Epithelial cell of esophagus (primary cell): ENCODE data around the gene ARID5B.

Experiments used
- DNase-seq: peaks from one replicate; pipeline ENCODE4 v3.0.0; 2010; ENCODE audit warnings: low read depth
- H3K4me3 ChIP-seq: 2 replicates; pipeline ENCODE4 v1.5.1; 2011; ENCODE audit warnings: mild to moderate bottlenecking, low read length, control low read depth
- CTCF ChIP-seq: IDR thresholded peaks from 2 replicates; pipeline ENCODE4 v1.5.1; 2011; ENCODE audit warnings: low read depth, mild to moderate bottlenecking, low read length, control low read depth, inconsistent platforms; ENCODE audit not compliant: insufficient read depth; ENCODE audit errors: missing control alignments

Gene ARID5B

GRCh38 chr10:62016623-62017490 is 115.4 kb downstream of the ARID5B start:
- DNase-seq = no peak
- no peak overlapping the region for H3K4me3 ChIP-seq
- no peak for TF ChIP-seq CTCF

- DNase-seq = no peak
- no peak for TF ChIP-seq CTCF
- H3K4me3 ChIP-seq = no peak overlapping the region
Observed at GRCh38 chr10:62017491-62017870, 116.0 kb downstream of the ARID5B start.

GRCh38 chr10:62018131-62018911 is 116.8 kb downstream of the ARID5B start:
- H3K4me3 ChIP-seq = no peak overlapping the region
- DNase-seq = no peak
- TF ChIP-seq CTCF = no peak

- TF ChIP-seq CTCF = no peak
- H3K4me3 ChIP-seq = peak overlapping the region; percentile 7
- DNase-seq = peak; percentile 92
Observed at GRCh38 chr10:62019013-62019684, 117.7 kb downstream of the ARID5B start.

GRCh38 chr10:62019685-62020359 is 118.3 kb downstream of the ARID5B start:
- peak overlapping the region; percentile 7 for H3K4me3 ChIP-seq
- TF ChIP-seq CTCF = no peak
- peak; percentile 56 for DNase-seq

GRCh38 chr10:62021128-62021665 is 119.7 kb downstream of the ARID5B start:
- no peak for DNase-seq
- no peak overlapping the region for H3K4me3 ChIP-seq
- no peak for TF ChIP-seq CTCF
